ENCODE results near the gene TRAPPC3L.

TRAPPC3L gene

DNA sequence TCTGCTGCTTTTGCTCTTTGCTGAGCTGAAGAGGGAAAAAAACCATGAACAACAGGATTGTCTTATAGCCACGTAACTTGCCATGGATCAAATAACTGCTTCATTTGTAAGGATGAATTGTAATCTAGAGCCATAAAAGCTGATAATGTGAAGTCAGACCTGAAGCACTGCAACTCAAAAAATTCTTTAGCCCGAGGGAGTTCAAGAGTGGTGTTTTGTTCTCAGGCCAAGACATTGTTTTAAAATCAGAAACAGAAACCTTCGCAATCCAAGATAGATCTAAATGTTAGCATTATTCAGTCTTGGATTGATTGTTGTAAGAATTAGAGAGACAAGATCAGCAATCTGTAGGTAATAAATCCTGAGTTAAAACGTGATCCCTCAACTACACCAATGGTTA is at the start of gene TRAPPC3L:
Gene TRAPPC3L (minus strand): TSS at position 34 of the 400 bp plus-strand sequence. CDS start 170 bp downstream, outside the sequence.
- no peak for DNase-seq

DNA sequence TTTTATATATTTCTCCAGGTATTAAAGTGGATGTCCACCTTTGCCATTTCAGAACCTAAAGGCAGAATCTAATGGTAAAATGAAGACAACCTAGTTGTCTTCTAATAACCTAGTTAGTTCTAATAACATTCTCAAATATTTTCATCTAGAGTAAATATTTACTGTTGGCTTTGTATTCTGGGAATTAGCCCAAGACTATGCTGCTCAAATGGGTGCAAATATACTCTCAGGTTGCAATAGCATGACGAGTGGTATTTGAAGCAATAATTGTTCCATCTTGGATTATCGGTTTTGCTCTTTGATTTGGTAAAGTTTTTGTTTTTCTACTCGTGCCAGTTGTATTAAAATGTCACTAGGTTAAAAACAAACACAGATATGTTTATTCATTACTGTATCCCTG is 49.8 kb upstream of the TRAPPC3L start:
- DNase-seq = no peak

DNA sequence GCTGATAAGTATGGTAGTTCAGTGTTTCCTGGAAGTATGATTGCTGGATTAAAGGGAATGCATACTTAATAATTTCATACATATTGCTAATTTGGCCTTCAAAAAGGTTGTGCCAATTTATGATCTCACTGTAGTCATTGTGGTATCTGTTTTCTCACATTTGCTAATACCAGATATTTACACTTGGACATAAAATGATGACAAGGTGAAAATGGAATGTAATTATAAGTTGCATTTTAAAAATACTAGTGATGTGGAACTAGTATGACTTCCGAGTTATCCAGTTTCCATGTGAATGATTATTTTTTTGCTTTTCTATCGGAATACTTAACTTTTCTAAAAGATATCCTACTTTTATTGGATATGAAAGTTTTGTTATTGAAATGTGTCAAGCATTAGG is 41.3 kb upstream of the TRAPPC3L start:
- DNase-seq = no peak

DNA sequence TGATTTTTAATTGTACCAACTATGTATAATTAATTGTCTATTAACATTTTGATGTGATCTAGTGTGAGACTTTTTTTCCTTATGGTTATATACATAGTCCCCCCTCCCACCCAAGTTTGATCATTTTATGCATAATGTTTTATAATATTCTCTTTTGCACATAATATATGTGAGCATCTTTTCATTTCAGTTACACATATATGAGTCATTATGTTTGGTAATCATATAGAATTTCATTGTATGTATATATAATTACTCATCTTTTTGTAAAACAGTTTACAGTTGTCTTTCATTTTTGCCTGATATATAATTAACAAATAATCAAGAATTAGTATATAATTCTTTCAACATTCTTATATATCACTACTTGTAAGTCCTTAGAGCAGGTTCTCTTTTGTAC is 40.8 kb upstream of the TRAPPC3L start:
- DNase-seq = no peak

DNA sequence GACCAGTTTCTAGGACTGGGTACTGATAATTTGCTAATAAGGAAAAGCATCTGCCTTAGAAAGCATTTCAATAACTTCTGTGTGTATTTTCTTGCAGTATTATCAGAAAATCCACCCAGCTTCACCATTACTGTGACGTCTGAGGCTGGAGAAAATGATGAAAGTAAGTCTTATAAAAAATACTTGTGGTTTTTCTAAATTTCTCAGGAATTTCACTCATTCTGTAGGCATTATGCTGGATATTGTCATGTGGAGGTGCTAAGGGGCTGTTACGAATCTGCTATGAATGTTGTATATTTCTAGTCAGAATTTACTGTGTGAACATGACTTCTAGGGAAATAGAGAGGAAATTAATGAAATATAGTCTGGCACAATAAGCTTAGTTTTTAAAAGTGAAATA is 34.7 kb upstream of the TRAPPC3L start:
- DNase-seq = no peak

DNA sequence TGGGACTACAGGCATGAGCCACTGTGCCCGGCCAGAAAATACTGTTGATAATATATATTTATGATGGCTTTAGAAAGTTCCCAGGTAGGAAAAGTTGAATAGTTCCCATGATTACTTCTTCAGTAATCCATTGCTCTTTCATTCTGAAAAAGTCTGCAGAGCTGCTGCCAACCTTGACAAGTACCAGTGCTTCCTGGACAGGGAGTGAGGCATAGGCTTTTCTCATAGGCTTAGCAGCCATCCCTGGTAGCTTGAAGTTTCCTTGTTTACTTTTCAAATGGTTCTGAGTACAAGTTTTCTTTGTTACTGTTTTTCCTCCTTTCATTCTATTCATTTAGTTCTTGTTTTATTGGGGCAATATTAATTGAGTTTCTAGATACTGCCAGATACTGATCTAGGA is 33.7 kb upstream of the TRAPPC3L start:
- DNase-seq = no peak

DNA sequence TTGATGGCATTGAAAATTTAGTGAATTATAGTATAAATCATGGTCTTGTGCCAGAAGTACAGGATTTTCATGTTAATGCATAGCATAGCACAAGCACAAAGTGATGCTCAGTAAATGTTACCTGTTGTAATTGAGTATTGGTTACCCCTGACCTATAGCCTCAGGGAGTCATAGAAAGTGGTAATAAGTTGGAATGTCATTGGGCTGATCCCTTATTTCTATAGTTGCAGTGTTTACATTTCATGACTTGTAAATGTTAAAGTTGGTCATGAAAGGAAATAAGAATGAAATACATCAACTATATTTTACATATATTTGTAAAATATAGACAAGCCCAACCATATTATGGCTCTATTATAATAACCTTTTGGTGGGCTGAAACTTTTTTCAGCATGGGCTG is 32.9 kb upstream of the TRAPPC3L start:
- no peak for DNase-seq

DNA sequence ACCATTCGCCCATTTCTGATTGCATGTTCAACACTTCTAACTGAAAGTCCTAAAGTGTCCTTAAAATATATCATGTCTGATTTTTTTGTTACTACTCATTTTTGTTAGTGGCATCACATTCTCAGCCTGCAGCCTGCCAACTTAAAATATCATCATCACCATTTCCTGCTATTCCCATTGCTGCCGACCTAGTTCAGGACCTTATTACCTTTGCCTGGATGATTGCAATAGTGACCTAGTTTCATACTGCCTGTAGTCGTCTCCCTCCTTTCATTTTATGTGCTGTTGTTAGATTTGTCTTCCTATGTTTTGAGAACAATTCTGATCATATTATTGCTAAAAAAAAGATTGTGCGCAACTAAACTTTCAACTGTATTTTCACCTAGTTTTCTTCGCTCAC is 32.0 kb upstream of the TRAPPC3L start:
- no peak for DNase-seq

DNA sequence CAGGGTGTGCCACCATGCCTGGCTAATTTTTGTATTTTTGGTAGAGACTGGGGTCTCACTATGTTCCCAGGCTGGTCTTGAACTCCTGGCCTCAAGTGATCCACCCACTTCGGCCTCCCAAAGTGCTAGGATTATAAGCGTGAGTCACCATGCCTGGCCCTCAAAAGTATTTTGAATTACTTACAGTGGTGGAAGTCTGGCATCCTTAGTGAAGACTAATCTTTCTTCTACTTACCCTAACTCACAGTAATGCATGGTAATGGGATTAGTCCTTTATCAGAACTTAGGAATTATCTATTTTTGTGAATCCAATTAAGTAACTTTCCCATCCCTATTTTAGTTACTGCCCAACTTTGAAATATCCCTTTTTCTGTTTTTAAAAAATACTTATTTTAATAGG is 29.7 kb upstream of the TRAPPC3L start:
- no peak for DNase-seq

DNA sequence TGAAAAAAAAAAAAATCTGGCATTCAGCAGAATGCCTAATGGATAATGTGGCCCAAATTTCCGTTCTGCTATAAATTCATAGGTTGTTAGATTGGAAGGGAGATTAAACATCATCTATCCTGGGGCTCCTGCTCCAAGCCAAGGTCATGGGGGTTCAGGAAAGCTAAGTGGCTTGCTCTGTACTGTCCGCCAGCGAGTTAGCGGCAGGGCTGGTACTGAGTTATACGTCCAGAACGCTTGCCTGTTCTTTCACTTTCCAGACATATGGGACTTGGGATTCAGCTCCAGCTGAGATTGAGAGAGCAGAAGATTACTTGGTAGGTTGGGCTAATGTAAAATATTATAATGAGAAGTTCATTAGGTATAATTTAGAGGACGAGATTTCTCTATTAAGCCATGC is 26.7 kb upstream of the TRAPPC3L start:
- peak; percentile 9 for DNase-seq

DNA sequence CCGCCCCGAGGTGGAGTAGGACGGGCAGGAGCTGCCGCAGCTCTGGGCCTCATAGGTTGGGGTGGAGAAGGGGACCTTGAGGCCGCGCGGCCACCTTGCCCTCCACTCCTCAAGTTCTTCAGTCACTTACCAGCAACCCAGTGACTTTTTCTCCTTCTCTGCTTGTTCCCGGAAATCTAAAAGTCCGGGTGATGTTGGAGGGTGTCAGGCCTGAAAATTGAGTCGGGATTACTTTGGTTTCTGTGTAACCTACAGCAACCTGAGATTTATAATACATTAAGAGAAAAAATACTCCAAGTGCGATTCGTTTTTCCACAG is 26.2 kb upstream of the TRAPPC3L start:
- DNase-seq = no peak

DNA sequence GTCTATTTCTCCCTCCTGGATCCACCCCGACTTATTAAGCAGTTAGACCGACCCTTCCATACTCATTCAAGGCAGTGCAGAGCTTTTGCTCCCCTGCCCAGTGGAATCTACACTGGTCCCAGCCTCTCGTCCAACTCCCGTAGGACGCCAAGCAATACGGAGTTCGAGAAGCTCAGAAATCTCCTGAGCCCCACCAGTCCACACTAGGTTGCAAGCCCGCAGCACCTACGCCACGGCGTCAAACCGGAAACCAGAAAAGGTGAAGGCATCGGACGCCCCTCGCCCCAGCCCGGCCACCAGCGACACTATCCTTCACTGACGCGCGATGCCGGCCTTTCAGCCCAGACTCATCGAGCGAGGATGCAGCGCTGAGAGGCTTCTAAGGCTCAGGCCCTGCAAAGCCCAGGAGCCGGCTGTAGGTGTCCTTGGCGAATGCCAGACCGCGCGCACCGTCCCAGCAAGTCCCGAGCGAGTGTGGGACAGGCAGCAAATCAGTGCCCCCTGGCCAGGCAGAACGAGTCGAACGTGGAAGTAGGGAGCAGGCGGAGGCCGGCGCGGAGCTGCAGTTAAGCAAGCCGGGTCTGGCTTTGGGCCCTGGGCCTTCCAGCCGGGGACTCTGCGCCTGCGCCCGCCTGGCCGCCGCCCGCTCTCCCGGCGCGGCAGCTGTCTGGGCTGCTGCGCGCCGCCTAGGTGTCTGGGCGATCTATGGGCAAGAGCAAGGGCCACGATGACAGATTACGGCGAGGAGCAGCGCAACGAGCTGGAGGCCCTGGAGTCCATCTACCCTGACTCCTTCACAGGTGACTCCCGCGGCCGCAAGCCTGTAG is 25.6 kb upstream of the TRAPPC3L start, which contains the start of gene RWDD1:
Gene RWDD1 (plus strand): TSS at position 649 of the 827 bp plus-strand sequence. CDS start 79 bp downstream, at position 728.
- DNase-seq = peak; percentile 90

DNA sequence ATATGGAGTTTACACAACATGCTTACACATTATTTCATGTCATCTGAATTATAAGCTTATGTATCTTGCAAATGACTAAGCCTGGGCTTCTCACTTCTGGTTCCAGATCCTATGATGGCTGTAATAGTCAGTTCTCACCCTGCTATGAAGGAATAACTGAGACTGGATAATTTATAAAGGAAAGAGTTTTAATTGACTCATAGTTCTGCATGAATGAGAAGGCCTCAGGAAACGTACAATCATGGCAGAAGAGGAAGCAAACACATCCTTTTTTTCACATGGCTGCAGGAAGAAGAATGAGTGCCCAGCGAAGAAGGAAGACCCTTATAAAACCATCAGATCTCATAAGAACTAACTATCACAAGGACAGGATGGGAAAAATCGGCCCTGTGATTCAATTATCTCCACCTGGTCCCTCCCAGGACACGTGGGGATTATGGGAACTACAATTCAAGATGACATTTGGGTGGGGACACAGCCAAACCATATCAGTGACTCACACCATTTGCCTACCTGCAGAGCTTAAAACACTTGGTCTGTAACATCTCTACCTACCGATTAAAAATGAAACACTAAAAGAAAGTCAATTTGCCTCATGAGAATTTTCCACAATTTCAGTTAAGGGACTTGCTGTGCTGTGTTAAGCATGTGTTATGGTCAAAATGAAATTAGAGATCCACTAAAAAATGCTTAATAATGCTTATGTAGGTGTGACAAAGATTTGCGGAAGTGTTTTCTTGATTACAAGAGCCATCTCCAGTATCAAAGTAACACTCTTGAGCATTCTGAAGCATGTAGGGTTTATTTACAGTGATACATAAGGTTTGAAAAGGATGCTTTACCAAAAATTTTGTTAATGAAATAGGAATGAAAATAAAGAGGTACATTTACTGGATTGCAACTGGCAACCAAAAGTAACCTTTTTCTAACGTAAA is 23.6 kb upstream of the TRAPPC3L start:
- DNase-seq = no peak

DNA sequence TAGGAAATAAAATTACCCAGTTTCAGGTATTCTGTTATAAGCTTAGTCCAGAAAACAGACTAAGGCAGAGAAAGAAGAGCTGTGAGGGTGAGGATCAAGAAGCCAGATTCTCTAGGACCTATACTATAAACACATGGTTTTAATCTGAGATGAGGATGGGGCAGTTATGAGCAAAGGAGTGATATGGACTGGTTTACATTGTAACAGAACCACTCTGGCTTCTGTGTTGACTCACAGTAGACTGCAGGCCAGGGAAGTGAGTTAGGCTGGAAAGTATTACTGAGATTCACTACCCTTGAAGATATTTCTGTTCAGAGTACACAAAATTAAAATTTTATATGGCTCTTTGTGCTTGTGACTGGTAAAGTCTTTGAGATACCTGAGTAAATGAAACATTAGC is 22.6 kb upstream of the TRAPPC3L start:
- DNase-seq = no peak

DNA sequence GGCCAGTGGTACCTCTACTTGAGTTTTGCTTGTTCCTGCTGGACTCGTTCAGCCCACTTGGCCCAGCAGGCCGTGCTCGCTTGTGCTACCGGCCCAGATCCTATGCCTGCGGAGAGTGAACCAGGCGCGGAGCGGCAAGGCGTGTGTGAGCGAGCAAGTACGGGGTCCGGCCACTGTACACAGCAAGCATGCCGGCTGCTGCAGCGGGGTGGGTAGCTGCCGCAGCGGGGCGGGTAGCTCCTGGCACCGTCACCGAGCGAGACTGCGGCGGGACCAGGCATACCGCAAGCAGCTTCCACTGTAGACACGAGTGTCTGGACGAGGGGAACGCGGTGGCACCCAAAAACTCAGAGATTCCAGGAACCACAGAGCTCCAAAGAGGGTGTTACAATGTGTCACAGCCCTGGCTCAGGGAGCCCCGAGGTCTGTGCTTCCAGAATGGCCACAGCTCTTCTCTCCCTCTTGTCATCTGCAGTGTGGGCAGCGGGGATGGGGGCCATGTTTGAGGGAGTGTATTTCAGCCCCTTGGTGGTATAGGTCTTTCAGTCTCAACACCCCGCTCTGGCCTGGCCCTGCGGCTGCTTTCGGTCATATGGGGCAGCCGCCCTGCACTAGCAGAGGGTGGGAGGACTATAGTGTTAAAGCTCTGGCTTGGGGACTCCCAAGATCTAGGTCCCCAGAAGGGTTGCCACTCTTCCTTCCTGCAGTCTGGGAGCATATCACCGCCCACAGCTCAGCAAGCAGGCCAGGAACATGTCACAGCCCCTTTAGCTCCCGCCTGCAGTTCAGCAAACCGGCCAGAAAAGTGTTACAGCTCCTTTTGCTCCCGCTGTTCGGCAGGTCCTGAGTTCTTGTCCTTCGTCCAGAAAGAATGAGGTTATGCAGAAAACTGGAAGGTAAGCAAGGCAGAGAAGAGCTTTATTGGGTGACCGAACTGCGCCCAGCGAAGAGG is 19.7 kb upstream of the TRAPPC3L start:
- peak; percentile 24 for DNase-seq

DNA sequence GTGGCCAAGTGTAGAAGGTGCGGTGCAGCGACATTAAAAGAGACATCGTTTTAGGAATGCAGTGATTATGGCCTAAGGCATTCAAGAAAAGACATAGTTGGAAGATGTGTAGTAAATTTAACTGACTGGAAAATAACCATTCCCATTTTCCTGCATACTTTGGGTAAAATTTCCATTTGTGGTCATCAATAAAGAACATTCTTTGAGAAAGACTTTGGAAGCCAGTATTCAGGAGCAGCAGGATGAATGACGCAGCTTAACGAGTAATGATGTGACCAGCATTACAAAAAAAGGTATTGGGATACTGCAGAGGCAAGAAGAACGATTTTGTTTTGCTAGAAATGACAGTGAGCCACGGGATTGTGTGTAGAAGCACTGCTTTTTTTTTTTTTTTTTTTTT is 18.8 kb upstream of the TRAPPC3L start:
- DNase-seq = no peak

DNA sequence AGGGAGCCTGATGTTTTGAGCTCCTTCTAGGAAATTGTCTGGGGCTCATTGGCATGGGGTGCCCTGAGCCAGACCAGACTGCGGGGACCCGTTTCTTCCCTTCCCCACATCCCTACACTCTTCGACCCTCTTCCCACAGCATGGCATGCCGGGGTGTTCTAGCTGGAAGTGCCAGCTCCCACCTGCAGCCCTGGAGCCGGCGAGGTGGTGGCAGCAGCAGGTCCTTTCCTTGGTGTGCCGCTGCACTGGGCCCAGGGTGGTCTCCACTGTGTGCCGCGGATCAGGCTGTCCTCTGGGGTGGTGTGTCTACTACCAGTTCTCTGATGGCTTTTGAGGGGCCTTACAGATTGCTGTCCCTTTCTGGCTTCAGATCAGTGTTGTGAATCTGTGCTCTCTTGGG is 18.3 kb upstream of the TRAPPC3L start:
- DNase-seq = no peak

DNA sequence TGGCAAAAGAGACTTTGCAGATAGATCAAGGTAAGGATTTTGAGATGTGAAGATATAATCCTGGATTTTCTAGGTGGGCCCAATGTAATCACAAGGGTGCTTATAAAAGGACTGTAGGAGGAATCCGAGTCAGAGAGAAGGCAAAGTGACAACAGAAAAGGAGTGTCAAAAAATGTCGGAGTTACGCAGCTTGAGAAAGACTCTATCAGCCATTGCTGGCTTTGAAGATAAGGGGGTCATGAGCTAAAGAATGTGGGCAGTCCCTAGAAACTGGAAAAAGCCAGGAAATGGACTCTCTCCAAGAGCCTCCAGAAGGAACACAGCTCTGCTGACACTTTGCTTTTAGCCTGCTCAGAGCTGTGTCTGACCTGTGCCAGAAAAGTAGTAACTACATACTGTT is 17.1 kb upstream of the TRAPPC3L start:
- no peak for DNase-seq

DNA sequence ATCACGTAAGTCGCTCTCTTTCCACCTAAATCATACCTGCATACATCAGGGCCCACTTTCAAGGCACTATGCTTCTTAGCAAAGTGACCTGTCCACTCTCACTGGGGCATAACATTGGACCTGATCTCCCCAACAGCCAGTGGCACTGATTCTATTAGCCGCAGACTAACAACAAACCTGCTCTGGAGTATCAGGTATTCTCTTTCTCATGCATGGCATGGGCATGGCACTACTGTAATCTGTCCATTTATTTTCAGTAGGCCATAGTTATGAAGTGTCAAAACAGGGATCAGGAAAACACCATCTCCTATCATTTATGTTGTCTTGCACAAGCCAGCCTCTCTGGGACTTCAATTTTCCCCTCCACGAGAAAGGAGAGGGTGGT is 16.5 kb upstream of the TRAPPC3L start:
- no peak for DNase-seq

DNA sequence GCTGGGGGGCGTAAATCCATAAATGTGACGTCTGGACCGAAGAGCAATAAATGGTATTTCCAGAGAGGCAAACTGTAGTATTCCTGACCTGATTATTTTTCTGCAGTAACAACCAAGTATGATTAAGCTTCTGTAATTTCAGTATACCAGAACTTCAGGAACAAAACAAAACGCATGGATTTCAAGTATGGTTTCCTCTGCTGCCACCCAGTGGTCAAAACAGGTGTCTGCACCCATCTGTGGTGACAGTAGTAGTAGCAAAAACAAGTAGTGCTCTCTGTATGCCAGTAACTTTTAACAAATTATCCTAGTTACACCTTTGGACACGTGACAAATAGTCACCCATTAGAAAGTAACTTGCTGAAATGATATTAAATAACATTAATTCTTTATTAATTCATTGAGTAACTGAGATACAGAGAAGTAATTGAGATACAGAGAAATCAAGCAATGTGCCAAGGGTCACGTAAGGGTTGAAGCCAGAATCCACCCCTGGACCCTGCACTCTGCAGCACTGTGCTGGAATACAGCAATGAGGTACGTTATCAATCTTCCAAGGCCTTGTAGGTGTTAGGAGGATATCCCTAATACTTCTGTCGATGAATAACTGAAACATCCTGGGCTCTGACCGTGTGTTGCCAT is 16.0 kb upstream of the TRAPPC3L start:
- DNase-seq = peak; percentile 49

DNA sequence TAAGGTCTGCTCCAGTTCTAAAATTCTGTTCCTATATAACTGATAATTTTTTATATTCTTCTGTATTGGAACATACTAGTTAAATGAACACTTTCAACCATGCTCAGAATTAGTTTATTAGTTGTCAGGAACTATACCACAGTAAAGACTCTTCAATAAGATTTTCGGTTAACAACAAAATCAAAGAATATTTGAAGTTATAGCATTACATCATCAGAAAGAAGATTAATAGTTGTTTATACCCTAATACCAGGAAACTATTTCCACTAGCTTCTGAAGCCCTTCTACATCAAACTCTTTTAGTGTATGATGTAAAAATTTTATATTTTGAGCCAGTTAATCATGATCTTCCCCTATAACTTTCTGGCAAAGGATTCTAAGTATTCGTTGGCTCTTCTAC is 14.6 kb upstream of the TRAPPC3L start:
- DNase-seq = no peak

DNA sequence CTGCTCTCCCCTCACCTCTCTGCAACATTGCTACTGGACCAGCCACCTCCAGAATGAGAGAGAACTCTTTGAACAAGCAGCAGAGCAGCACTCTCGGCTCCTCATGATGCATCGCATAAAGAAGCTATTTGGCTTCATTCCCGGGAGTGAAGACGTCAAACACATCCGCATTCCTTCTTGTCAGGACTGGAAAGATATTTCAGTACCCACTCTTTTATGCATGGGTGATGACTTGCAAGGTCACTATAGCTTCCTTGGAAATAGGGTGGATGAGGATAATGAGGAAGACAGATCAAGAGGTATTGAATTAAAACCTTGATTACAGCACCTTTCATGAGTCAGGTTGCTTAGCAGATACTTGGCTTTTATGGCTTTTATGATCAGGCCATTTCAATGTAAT is 12.4 kb upstream of the TRAPPC3L start:
- DNase-seq = peak; percentile 1
